Lower leg skin (tissue), 4 donors: Measurements from ENCODE around the gene MAPK8IP3. TPM values are rescaled to one million over a fixed set of nuclear protein-coding genes. Genes with fewer than 3 reads are reported as not detected.

Source experiments
- DNase-seq, 2 donors: peaks; one replicate each; pipeline ENCODE4 v3.0.0-alpha.2; 2019; ENCODE audit warnings: low spot score in 2 of 2
- H3K4me3 ChIP-seq: fragments of 200-600 bp; sonication (generic); 2 replicates; pipeline ENCODE4 v1.5.1; 2017; ENCODE audit warnings: mild to moderate bottlenecking, low read depth; ENCODE audit not compliant: poor library complexity, severe bottlenecking
- POLR2A ChIP-seq, 2 donors: fragments of 450-650 bp; IDR thresholded peaks; one replicate each; pipeline ENCODE4 v1.6.1; 2016 to 2017; ENCODE audit warnings: antibody characterized with exemption in 2 of 2, mild to moderate bottlenecking in 1 of 2, moderate library complexity in 1 of 2
- WGBS, 2 donors: methylation state at CpG; one replicate each; pipeline ENCODE4 v1.1.5; 2018; 5-methylcytosine and 5-hydroxymethylcytosine counted together
- intact Hi-C: fragments of 100-400 bp; cut with DNase I; formaldehyde crosslinking; loops from one replicate; pipeline ENCODE4 v1.15.0; 2023; ENCODE audit warnings: low total_unique reads
- total RNA-seq, 4 donors: library from RNA; depleted of rRNA; stranded (reverse); fragments of >200 nt; gene quantifications; one replicate each; pipeline ENCODE4 v1.1.0, GENCODE V29; 2016
- TF ChIP-seq, protein P1 (sequence below), 3 donors: fragments of 450-650 bp; IDR thresholded peaks; one replicate each; pipeline ENCODE4 v1.5.1; 2016; ENCODE audit warnings: antibody characterized with exemption in 3 of 3, mild to moderate bottlenecking in 3 of 3, moderate library complexity in 2 of 3

MAPK8IP3 gene
- total RNA-seq, 4 donors from 2014 or later = 59.9 to 95.8 (median 62.9) TPM

GRCh38 chr16:1762196-1762878, 56.3 kb downstream of the MAPK8IP3 start:
- TF ChIP-seq, protein P1, sequence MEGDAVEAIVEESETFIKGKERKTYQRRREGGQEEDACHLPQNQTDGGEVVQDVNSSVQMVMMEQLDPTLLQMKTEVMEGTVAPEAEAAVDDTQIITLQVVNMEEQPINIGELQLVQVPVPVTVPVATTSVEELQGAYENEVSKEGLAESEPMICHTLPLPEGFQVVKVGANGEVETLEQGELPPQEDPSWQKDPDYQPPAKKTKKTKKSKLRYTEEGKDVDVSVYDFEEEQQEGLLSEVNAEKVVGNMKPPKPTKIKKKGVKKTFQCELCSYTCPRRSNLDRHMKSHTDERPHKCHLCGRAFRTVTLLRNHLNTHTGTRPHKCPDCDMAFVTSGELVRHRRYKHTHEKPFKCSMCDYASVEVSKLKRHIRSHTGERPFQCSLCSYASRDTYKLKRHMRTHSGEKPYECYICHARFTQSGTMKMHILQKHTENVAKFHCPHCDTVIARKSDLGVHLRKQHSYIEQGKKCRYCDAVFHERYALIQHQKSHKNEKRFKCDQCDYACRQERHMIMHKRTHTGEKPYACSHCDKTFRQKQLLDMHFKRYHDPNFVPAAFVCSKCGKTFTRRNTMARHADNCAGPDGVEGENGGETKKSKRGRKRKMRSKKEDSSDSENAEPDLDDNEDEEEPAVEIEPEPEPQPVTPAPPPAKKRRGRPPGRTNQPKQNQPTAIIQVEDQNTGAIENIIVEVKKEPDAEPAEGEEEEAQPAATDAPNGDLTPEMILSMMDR (IDR thresholded peaks at IDR 0.05) = no peak
- TF ChIP-seq POLR2A (IDR thresholded peaks at IDR 0.05) = no peak
- WGBS, 2 donors = 87 to 89% methylated on average over 23 to 29 of the region's 30 CpGs
- intact Hi-C loops = no loop called here
- H3K4me3 ChIP-seq = no peak overlapping the region
- DNase-seq = no peak

- WGBS, 2 donors = 83 to 95% methylated on average over 19 to 24 of the region's 24 CpGs
- DNase-seq = no peak
- TF ChIP-seq POLR2A (IDR thresholded peaks at IDR 0.05) = no peak
- TF ChIP-seq, protein P1 (IDR thresholded peaks at IDR 0.05) = no peak
- H3K4me3 ChIP-seq = no peak overlapping the region
- intact Hi-C loops = no loop called here
Measured at GRCh38 chr16:1762879-1763520, 57.0 kb downstream of the MAPK8IP3 start.

DNA sequence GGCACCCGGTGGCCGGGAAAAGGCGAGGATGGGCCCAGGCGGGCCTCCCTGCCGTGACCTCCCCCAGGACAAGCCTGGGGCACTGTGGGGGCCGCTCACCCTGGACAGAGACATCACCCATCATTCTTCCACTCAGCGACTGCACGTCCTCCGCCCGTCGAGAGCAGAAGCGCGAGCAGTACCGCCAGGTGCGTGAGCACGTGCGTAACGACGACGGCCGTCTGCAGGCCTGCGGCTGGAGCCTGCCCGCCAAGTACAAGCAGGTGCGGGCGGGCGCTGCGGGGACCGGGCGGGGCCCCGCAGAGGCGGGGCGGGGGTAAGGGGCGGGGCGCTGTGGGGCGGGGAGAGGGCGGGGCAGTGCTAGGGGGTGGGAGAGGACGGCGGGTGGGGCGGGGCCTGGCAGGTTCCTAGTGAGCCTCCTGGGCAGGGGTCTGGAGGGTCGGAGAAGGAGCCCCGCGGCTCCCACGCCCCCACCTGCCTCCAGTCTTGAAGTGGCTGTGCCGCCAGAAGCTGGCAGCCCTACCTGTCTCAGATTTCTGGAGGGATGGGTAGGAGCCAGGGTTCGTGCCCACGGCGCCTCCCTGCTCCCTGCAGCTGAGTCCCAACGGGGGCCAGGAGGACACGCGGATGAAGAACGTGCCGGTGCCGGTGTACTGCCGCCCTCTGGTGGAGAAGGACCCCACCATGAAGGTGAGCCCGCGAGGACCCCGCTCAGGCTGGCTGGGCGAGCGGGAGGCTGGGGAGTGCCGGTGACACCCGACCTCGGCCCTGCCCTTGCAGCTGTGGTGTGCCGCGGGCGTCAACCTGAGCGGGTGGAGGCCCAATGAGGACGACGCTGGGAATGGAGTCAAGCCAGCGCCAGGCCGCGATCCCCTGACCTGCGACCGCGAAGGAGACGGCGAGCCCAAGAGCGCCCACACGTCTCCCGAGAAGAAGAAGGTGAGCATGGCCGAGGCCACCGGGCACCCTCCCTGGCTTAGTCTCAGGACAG, 57.8 kb downstream of the MAPK8IP3 start:
- intact Hi-C loops = no loop called here
- TF ChIP-seq POLR2A (IDR thresholded peaks at IDR 0.05) = no peak
- TF ChIP-seq, protein P1 (IDR thresholded peaks at IDR 0.05) = no peak
- WGBS, 2 donors = 73% methylated on average over 49 to 78 of the region's 81 CpGs

DNA sequence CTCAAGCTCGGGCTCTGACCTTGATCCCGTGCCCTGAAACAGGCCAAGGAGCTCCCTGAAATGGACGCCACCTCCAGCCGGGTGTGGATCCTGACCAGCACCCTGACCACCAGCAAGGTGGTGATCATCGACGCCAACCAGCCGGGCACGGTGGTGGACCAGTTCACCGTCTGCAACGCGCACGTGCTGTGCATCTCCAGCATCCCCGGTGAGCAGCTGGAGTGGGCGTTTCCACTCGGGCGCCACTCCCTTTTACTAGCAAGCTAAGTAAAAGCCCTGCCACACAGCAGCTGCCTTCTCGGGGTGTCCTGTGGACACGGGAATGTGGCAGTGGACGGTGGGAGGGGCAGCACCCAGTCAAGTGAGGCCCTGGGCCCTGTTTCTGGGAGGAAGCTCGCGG, 59.0 kb downstream of the MAPK8IP3 start:
- intact Hi-C loops = no loop called here
- TF ChIP-seq POLR2A (IDR thresholded peaks at IDR 0.05) = no peak
- TF ChIP-seq, protein P1 (IDR thresholded peaks at IDR 0.05) = no peak
- no peak overlapping the region for H3K4me3 ChIP-seq
- DNase-seq = no peak
- WGBS, 2 donors = 87 to 89% methylated on average over 15 to 17 of the region's 21 CpGs

More for the DNA sequence above, 57.8 kb downstream of the MAPK8IP3 start:
- H3K4me3 ChIP-seq = no peak overlapping the region
- DNase-seq = no peak

- intact Hi-C loops = no loop called here
- no peak for TF ChIP-seq POLR2A (IDR thresholded peaks at IDR 0.05)
- TF ChIP-seq, protein P1 (IDR thresholded peaks at IDR 0.05) = no peak
- H3K4me3 ChIP-seq = no peak overlapping the region
- 81 to 92% methylated on average over 3 to 18 of the region's 22 CpGs for WGBS, 2 donors
- no peak for DNase-seq
Measured at GRCh38 chr16:1765826-1766225, 59.8 kb downstream of the MAPK8IP3 start.
